Activated B cell treated with CpG ODN at 0.5 μM for 24 hours (primary cell): ENCODE measurements around the gene TMEM217. TPM values are rescaled to one million over a fixed set of nuclear protein-coding genes. Genes with fewer than 3 reads are reported as not detected.
"Not testable (repeated sequence)": the region's sequence is repeated elsewhere in the genome, so short reads cannot be mapped to it uniquely, and the experiment has no call there.

Source experiments
- ATAC-seq: fragments of 200-7000 bp; cut with Tn5 transposase; one replicate; pipeline ENCODE4 v1.10.0; 2021; ENCODE audit warnings: low read depth, mild to moderate bottlenecking, moderate library complexity
- CTCF ChIA-PET: fragments of 350-600 bp; sonication (Branson Sonifier 250); formaldehyde crosslinking; loops from one replicate; lab custom pipeline; 2021; ENCODE audit warnings: antibody characterized with exemption; lab: Charles Lee
- POLR2A ChIA-PET: fragments of 350-600 bp; sonication (Branson Sonifier 250); formaldehyde crosslinking; loops from one replicate; lab custom pipeline; 2021; ENCODE audit warnings: antibody characterized with exemption; lab: Charles Lee
- DNase-seq: peaks from one replicate; pipeline ENCODE4 v3.0.0; 2022
- H3K27ac Mint-ChIP-seq: one replicate; pipeline ENCODE4 v1.8.0; 2020; ENCODE audit warnings: mixed read lengths
- H3K27me3 Mint-ChIP-seq: one replicate; pipeline ENCODE4 v1.8.0; 2021; ENCODE audit warnings: mixed read lengths
- H3K36me3 Mint-ChIP-seq: one replicate; pipeline ENCODE4 v1.8.0; 2021; ENCODE audit warnings: low read depth, mixed read lengths
- H3K4me1 Mint-ChIP-seq: one replicate; pipeline ENCODE4 v1.8.0; 2021; ENCODE audit warnings: mixed read lengths
- H3K4me3 Mint-ChIP-seq: one replicate; pipeline ENCODE4 v1.8.0; 2020; ENCODE audit warnings: mild to moderate bottlenecking, mixed read lengths
- H3K9me3 Mint-ChIP-seq: one replicate; pipeline ENCODE4 v1.8.0; 2020; ENCODE audit warnings: mixed read lengths
- CTCF ChIP-seq: fragments of 200-600 bp; IDR thresholded peaks from one replicate; pipeline ENCODE4 v1.8.0; 2022; ENCODE audit warnings: antibody characterized with exemption, mild to moderate bottlenecking
- intact Hi-C: fragments of 100-400 bp; cut with micrococcal nuclease; formaldehyde crosslinking; loops from one replicate; pipeline ENCODE4 v1.15.1; 2024
- total RNA-seq: library from RNA; stranded (reverse); gene quantifications from 2 replicates; pipeline ENCODE4 v1.2.3, GENCODE V29; 2022

Gene TMEM217
- total RNA-seq, 1 donor from 2014 or later: 1.0 TPM

- CTCF ChIA-PET: interaction anchor here (2.2 kb wide), 1 partner anchor 11 kb away, joined by 6 read pairs; no protein-coding TSS in a partner anchor
- POLR2A ChIA-PET: no interaction called here
- Mint-ChIP-seq H3K4me3 (no peak overlapping the region), H3K27ac (no peak overlapping the region), H3K4me1 (peaks cover 9% of the 10 kb centered on the region), H3K27me3 (no peaks in the 10 kb centered on the region), H3K9me3 (no peaks in the 10 kb centered on the region), H3K36me3 (peaks cover 72% of the 10 kb centered on the region)
- intact Hi-C loops: no loop called here
- DNase-seq (no peak), ATAC-seq (no peak)
- TF ChIP-seq CTCF: no peak
Measured at GRCh38 chr6:37303891-37304503, 46.1 kb upstream of the TMEM217 start.

- Mint-ChIP-seq H3K36me3 (peaks cover 76% of the 10 kb centered on the region), H3K9me3 (no peaks in the 10 kb centered on the region), H3K4me1 (peaks cover 9% of the 10 kb centered on the region), H3K4me3 (no peak overlapping the region), H3K27me3 (no peaks in the 10 kb centered on the region), H3K27ac (no peak overlapping the region)
- ChIA-PET CTCF (interaction anchor here (2.2 kb wide), 1 partner anchor 11 kb away, joined by 6 read pairs; no protein-coding TSS in a partner anchor), POLR2A (interaction anchor here (0.9 kb wide), 1 partner anchor 17 kb away, joined by 3 read pairs; no protein-coding TSS in a partner anchor)
- TF ChIP-seq CTCF: no peak
- ATAC-seq: no peak
- no peak for DNase-seq
- intact Hi-C loops: no loop called here
Measured at GRCh38 chr6:37303091-37303660, 45.2 kb upstream of the TMEM217 start.

- no peak for TF ChIP-seq CTCF
- H3K27me3 Mint-ChIP-seq: no peaks in the 10 kb centered on the region
- no peak overlapping the region for H3K27ac Mint-ChIP-seq
- DNase-seq (no peak), ATAC-seq (no peak)
- intact Hi-C loops: no loop called here
- H3K36me3 Mint-ChIP-seq: peaks cover 79% of the 10 kb centered on the region
- POLR2A ChIA-PET: interaction anchor here (0.9 kb wide), 1 partner anchor 18 kb away, joined by 3 read pairs; no protein-coding TSS in a partner anchor
- H3K4me1 Mint-ChIP-seq: peaks cover 9% of the 10 kb centered on the region
- no peak overlapping the region for H3K4me3 Mint-ChIP-seq
- H3K9me3 Mint-ChIP-seq: no peaks in the 10 kb centered on the region
- CTCF ChIA-PET: interaction anchor here (1.2 kb wide), 1 partner anchor 12 kb away, joined by 6 read pairs; no protein-coding TSS in a partner anchor
Measured at GRCh38 chr6:37302086-37302686, 44.2 kb upstream of the TMEM217 start.

- DNase-seq: no peak
- no peak for TF ChIP-seq CTCF
- ChIA-PET POLR2A (no interaction called here), CTCF (no interaction called here)
- no peaks in the 10 kb centered on the region for H3K9me3 Mint-ChIP-seq
- no peak for ATAC-seq
- H3K27me3 Mint-ChIP-seq: no peaks in the 10 kb centered on the region
- peaks cover 76% of the 10 kb centered on the region for H3K36me3 Mint-ChIP-seq
- H3K4me1 Mint-ChIP-seq: peaks cover 9% of the 10 kb centered on the region
- intact Hi-C loops: no loop called here
- no peak overlapping the region for H3K4me3 Mint-ChIP-seq
- H3K27ac Mint-ChIP-seq: no peak overlapping the region
Measured at GRCh38 chr6:37299990-37300389, 42.0 kb upstream of the TMEM217 start.

GRCh38 chr6:37298958-37299357 lies 41.0 kb upstream of the TMEM217 start:
- ChIA-PET CTCF (no interaction called here), POLR2A (no interaction called here)
- peaks cover 69% of the 10 kb centered on the region for H3K36me3 Mint-ChIP-seq

GRCh38 chr6:37297637-37298036 lies 39.7 kb upstream of the TMEM217 start:
- H3K4me1 Mint-ChIP-seq, DNase-seq, intact Hi-C loops, H3K4me3 Mint-ChIP-seq, H3K27ac Mint-ChIP-seq, ATAC-seq, H3K27me3 Mint-ChIP-seq, H3K9me3 Mint-ChIP-seq: not testable (repeated sequence)
- peaks cover 66% of the 10 kb centered on the region for H3K36me3 Mint-ChIP-seq
- ChIA-PET POLR2A (interaction anchor here (0.7 kb wide), 1 partner anchor 72 kb away, joined by 3 read pairs; no protein-coding TSS in a partner anchor), CTCF (interaction anchor here (0.8 kb wide), 1 partner anchor 16 kb away, joined by 3 read pairs; no protein-coding TSS in a partner anchor)

More at GRCh38 chr6:37298958-37299357, 41.0 kb upstream of the TMEM217 start:
- intact Hi-C loops: no loop called here
- peaks cover 8% of the 10 kb centered on the region for H3K4me1 Mint-ChIP-seq
- no peaks in the 10 kb centered on the region for H3K9me3 Mint-ChIP-seq
- no peak for ATAC-seq
- H3K27ac Mint-ChIP-seq: no peak overlapping the region
- no peak for DNase-seq
- no peaks in the 10 kb centered on the region for H3K27me3 Mint-ChIP-seq
- no peak for TF ChIP-seq CTCF
- no peak overlapping the region for H3K4me3 Mint-ChIP-seq
